IPS-18c (cell line): Measurements from ENCODE around the gene PFDN2.

ENCODE experiments used
- H3K4me3 ChIP-seq: 2 replicates; pipeline ENCODE4 v1.7.0; 2013; ENCODE audit warnings: low read depth, mild to moderate bottlenecking, low read length, moderate library complexity; ENCODE audit not compliant: insufficient read depth
- H3K9me3 ChIP-seq: one replicate; pipeline ENCODE4 v1.6.1; 2013; ENCODE audit warnings: mild to moderate bottlenecking, low read length, moderate library complexity; ENCODE audit not compliant: control insufficient read depth, insufficient read depth

Gene PFDN2

GRCh38 chr1:161153176-161153575 lies 35.3 kb upstream of the PFDN2 start:
- no peak overlapping the region for H3K4me3 ChIP-seq
- no peaks in the 10 kb centered on the region for H3K9me3 ChIP-seq

DNA sequence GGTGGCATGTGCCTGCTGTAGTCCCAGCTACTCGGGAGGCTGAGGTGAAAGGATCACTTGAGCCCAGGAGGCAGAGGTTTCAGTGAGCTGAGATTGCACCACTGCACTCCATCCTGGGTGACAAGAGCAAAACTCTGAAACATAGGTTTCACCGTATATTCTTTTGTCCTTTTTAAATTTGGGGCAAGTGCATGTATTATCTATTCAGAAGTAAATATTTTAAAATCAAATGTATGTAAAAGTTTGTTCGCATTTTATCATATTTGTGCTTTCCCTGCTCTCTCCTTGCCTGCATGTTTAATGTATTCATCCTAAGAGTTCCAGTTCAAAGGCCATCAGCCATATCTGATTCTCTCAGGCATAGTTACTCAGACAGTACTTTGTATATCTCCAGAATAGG lies 28.0 kb upstream of the PFDN2 start:
- no peak overlapping the region for H3K4me3 ChIP-seq
- H3K9me3 ChIP-seq = no peaks in the 10 kb centered on the region

DNA sequence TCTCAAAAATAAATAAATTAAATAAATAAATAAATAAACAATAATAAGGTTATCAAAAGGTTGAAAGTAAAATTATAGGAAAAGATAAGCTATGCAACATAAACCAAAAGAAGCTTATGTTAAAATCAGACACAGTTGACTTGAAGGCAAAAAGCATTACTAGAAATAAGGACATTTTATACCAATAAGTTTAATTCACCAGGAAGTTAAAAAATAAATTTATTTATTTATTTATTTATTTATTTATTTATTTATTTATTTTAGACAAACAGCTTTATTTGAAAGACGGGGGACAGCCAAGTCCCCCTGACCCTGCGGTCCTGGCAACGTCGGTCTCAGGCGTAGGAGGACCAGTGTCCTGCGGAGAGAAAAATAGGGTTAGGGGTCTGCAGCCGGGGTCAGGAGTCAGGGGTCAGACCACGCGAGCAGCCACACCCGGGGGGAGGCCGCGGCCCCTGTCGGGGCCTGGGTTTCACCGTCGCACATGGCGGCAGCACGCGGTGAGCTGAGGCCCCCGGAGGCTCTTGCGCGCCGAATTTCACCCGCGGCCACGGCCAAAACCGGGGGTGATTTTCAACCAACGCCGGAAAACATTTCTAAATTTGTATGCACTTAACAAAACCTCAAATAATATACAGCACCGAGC lies 23.0 kb upstream of the PFDN2 start:
- no peak overlapping the region for H3K4me3 ChIP-seq
- no peaks in the 10 kb centered on the region for H3K9me3 ChIP-seq

DNA sequence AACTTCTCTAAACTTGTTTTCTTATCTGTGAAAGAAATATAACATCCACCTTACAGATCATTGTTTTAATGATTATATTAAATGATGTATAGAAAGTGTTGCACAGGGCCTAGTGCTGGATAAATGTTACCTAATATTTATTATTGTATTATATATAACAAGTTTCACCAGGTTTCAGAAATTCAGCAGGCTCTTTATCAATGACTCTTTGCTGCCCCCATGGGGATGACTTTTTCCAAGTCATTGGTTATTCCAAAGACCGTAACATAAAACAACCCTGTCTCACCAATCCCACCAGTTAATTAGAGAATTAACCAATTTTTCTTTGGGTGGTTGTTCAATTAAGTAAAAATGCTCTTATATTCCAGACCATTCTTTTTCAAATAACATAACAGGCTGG lies 21.9 kb upstream of the PFDN2 start:
- Histone ChIP-seq H3K4me3 (no peak overlapping the region), H3K9me3 (no peaks in the 10 kb centered on the region)

- H3K9me3 ChIP-seq = no peaks in the 10 kb centered on the region
- H3K4me3 ChIP-seq = no peak overlapping the region
These were observed 20.6 kb upstream of the PFDN2 start for GRCh38 chr1:161138431-161138830.

- Histone ChIP-seq H3K4me3 (no peak overlapping the region), H3K9me3 (no peaks in the 10 kb centered on the region)
These were observed 20.0 kb upstream of the PFDN2 start for GRCh38 chr1:161137881-161138280.

DNA sequence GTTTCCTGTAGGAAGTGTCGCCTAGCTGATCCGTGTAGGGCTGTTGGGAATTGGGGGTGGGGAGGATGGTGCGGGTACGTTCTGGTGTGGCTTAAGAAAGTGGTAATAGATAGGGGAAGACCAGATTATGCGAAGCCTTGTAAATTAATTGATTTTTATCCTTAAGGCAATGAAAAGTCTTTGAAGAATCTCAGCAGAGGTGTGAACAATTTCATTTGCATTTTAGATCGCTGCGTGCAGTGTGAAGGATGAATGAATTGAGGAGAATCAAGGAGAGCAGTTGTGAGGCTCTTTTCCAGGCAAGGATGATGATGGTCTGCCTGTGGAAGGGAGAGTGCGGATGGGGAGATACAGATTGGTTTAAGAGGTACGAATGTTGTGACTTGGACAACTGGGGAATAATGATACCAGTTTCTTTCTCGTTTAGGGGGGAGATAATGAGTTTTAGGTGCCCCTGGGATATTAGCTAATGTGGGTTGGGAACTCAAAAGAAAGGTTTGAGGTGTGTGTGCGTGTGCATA lies 15.4 kb upstream of the PFDN2 start:
- Histone ChIP-seq H3K4me3 (peak overlapping the region; percentile 93), H3K9me3 (no peaks in the 10 kb centered on the region)

DNA sequence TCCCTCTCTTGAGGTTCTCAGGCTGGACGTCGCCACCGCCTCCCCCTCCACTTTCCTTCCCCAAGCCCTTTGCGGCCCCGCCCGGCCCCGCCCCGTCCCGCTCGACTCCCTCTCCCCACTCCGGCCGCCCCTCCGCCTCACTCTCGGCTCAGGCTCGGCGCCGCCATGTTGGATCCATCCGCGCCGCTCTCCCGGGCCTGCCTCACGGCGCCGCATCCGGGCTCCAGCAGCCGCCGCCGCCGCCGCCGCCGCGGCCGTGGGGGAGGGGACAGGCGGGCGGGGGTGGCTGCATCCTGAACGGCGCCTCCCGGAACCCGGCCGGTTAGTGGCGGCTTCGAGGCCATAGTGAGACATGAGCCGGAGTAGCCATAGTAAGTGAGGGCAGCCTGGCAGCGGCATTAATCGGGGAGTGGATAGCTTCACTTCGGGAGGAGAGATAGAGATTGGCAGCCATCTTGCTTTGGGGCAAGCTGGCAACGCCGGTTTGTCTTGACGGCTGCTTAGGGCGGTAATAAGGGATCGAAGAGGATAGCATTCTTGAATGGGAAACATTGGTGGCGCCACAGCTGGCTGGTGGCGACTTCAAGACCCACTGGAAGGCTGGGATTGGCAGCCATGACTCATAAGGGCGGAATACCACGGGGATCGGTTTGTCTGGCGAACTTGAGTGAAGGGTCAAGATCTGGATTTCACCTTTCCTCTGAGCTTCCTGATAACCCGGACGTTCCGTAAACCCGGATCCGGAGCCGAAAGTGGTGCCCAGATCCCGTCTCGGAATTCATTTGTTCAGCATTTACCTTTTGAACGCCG lies 14.8 kb upstream of the PFDN2 start, which contains the start of gene DEDD:
TSS of gene DEDD (minus strand) at position 258 of the 810 bp plus-strand sequence. CDS start 8,205 bp downstream, outside the sequence.
- Histone ChIP-seq H3K9me3 (no peaks in the 10 kb centered on the region), H3K4me3 (peak within 1 kb of the TSS; percentile 93)

DNA sequence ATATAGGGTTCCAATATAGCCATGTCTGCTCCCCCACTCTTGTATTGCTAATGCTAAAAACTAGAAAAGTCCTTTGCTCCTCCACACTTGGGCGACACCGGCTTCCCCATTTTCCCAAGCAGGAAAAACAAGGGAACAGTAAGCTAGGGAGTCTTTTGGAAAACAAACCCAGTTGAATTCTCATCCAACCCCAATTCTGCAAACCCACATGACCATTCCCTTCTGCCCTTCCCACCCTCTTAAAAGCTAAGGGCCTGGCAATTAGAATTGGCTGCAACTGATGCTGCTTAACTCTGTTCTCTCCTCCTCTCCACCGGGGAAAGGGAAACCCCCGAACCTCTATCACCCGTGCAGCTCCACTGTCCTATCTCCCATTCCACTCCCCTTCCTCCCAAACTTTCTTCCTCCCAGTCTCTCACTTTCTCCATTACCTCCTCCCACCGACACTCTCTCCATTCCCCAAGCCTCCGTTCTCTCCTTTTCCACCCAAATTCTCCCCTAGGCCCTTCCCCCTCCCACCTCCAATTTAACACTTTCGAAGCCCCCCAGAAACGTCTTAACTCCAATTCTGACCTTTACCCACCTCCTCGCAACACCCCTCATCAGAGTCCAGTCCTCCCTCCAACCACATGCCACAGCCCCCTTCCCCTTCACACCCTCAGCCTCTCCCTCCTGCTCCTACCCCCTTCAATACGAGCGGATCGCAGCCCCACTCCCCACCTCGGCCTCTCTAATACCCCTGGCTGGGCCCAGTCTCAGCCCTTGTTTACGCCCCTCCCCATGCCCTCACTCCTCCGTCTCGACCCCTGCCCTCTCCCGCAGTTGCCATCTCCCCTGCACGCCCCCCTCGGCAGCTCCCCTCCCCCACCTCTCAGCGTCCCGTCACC lies 13.9 kb upstream of the PFDN2 start:
- H3K4me3 ChIP-seq = peak overlapping the region; percentile 93
- H3K9me3 ChIP-seq = no peaks in the 10 kb centered on the region

DNA sequence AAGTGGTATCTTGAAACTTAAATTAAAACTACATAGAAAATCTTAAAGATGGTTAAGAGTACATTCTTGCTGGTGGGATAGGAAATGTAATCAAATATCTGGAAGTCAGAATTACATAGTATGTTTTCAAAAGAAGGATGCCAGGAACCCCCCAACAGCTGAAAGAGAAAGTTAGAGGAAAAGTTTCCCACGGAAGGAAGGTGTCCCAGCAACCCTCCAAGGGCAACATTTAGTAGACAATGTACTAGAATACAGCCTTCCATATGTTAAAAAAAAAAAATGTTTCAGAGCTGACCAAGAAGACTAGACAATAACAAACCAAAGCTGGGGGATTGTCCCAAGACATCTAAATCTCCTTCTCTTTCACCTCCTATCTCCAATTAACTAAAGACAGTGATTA lies 12.4 kb upstream of the PFDN2 start:
- Histone ChIP-seq H3K4me3 (no peak overlapping the region), H3K9me3 (no peaks in the 10 kb centered on the region)

DNA sequence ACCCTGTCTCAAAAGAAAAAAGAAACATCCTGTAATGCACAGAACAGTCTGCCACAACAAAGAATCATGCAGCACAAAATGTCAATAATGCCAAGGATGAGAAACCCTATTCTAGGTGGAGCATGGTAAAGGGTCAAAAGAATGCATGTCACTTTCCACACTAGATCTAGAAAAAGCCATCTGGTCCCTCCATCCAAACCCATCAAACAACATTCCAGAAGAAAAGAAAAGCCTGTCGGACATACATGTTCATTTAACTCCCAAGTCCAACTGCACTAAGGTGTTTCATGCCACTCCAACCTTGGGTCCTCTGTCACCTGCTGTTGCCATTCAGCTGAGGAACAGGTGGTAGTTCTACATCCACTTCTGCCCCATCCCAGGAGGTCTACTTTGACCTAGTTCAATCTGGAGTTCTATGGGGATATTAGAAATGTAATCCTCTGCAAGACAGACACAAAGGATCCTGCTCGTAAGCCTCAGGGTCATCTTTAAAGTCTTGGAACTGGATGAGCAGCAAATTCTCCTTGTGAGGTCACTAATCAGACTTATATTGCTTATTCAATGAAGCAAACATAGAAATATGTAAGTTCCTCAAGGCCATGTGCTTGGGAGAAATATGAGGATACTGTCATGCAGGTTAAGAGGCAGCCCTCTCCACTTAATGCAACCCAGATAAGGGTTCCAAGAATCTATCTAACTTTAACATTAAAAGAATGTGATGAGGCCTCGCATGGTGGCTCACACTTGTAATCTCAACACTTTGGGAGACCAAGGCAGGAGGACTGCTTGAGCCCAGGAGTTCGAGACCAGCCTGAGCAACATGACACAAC lies 11.0 kb upstream of the PFDN2 start:
- Histone ChIP-seq H3K4me3 (no peak overlapping the region), H3K9me3 (no peaks in the 10 kb centered on the region)

DNA sequence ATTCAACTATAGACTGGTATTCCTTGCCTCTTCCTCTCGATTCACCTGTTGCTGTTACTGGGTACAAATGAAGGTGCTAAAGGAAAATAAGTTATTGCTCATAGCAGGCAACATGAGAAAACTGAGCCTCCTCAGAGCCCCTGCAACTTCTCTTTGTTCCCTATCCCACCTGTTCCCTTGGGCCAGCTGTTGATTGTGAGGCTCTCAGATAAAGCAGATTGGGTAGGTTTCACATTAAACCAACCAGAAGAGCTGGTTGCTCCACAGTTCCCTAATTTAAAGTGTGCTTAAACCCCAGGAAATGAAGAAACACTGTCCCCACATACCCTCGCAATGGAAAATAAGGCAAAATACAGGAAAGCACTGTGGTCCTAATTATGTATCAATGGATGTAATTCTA lies 9.8 kb upstream of the PFDN2 start:
- H3K4me3 ChIP-seq = no peak overlapping the region
- H3K9me3 ChIP-seq = no peaks in the 10 kb centered on the region

GRCh38 chr1:161122967-161123366 lies 5.1 kb upstream of the PFDN2 start:
- Histone ChIP-seq H3K9me3 (no peaks in the 10 kb centered on the region), H3K4me3 (no peak overlapping the region)

GRCh38 chr1:161121834-161122233 lies 4.0 kb upstream of the PFDN2 start:
- Histone ChIP-seq H3K9me3 (no peaks in the 10 kb centered on the region), H3K4me3 (no peak overlapping the region)

- no peak overlapping the region for H3K4me3 ChIP-seq
- H3K9me3 ChIP-seq = no peaks in the 10 kb centered on the region
These were observed 3.3 kb upstream of the PFDN2 start for GRCh38 chr1:161121042-161121650.

DNA sequence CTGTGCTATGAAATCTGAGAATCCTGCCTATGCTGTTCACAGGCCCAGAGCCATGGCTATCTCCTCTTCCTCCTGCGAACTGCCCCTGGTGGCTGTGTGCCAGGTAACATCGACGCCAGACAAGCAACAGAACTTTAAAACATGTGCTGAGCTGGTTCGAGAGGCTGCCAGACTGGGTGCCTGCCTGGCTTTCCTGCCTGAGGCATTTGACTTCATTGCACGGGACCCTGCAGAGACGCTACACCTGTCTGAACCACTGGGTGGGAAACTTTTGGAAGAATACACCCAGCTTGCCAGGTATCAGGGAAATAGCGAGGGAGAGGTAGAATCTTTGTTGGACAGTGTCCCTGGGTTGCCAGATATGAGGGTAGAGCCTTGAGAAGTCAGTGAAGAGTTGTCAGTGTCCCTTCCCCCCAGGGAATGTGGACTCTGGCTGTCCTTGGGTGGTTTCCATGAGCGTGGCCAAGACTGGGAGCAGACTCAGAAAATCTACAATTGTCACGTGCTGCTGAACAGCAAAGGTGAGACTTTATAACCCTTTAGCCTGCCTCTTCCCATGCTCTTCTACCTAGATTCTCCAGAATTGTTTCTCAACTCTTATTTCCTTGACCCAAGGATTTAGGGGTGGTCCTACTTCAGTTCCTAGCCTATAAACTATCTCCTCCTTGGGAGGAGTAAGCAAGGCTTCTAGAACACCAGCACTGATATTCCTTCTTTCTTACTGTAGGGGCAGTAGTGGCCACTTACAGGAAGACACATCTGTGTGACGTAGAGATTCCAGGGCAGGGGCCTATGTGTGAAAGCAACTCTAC lies 1.5 kb upstream of the PFDN2 start:
- H3K4me3 ChIP-seq = peak overlapping the region; percentile 97
- no peaks in the 10 kb centered on the region for H3K9me3 ChIP-seq
